SK-N-SH (cell line): ENCODE measurements around the gene NPAS3.

Experiments
- CTCF ChIP-seq: fragments of 200-600 bp; sonication (generic); IDR thresholded peaks from 2 replicates; pipeline ENCODE4 v1.6.1; 2017; ENCODE audit warnings: antibody characterized with exemption, mild to moderate bottlenecking, moderate library complexity
- ELF1 ChIP-seq: IDR thresholded peaks from 2 replicates; pipeline ENCODE4 v1.4.0; 2012
- EP300 ChIP-seq, 2 experiments: IDR thresholded peaks; 2 replicates each; pipeline versions ENCODE4 v1.4.0 to v1.6.1; 2012; ENCODE audit warnings: borderline replicate concordance in 1 of 2, low read depth in 1 of 2, low read length in 1 of 2
- GABPA ChIP-seq: IDR thresholded peaks from 2 replicates; pipeline ENCODE4 v1.4.0; 2012; ENCODE audit warnings: low read depth, mild to moderate bottlenecking
- GATA2 ChIP-seq: sonication (generic); formaldehyde crosslinking; IDR thresholded peaks from 2 replicates; pipeline ENCODE4 v1.5.0; 2020; ENCODE audit warnings: mild to moderate bottlenecking, missing genetic modification reagents
- MAX ChIP-seq: IDR thresholded peaks from 2 replicates; pipeline ENCODE4 v1.4.0; 2012; ENCODE audit warnings: low read depth
- MEF2A ChIP-seq: IDR thresholded peaks from 2 replicates; pipeline ENCODE4 v1.4.0; 2012; ENCODE audit warnings: low read depth, borderline replicate concordance
- MXI1 ChIP-seq: IDR thresholded peaks from 2 replicates; pipeline ENCODE4 v1.6.1; 2012; ENCODE audit warnings: mild to moderate bottlenecking, low read depth, low read length, improper control_type of control experiment
- RXRA ChIP-seq: IDR thresholded peaks from 2 replicates; pipeline ENCODE4 v1.4.0; 2012; ENCODE audit warnings: low read depth, mild to moderate bottlenecking, borderline replicate concordance
- TAF1 ChIP-seq: IDR thresholded peaks from 2 replicates; pipeline ENCODE4 v1.6.1; 2012; ENCODE audit warnings: low read depth, mild to moderate bottlenecking, low read length, moderate library complexity, borderline replicate concordance

- TF ChIP-seq GABPA (no peak), CTCF (no peak), MEF2A (no peak), ELF1 (no peak), TAF1 (no peak), EP300 (IDR thresholded peaks at IDR 0.05; ENCODE audit: borderline replicate concordance in 1 of 2, low read depth in 1 of 2, low read length in 1 of 2) (no peak), MAX (no peak), GATA2 (no peak), MXI1 (no peak), RXRA (no peak)
Observed at GRCh38 chr14:33588771-33589170, 650.1 kb downstream of the NPAS3 start.
